Endodermal cell (in vitro differentiated cells): Measurements from ENCODE around the gene CD72. TPM values are rescaled to one million over a fixed set of nuclear protein-coding genes. Genes with fewer than 3 reads are reported as not detected.

Experiments used
- DNase-seq: peaks from one replicate; pipeline ENCODE4 v3.0.0-alpha.2; 2017
- H3K27ac ChIP-seq: 2 replicates; pipeline ENCODE4 v1.5.1; 2013; ENCODE audit warnings: mild to moderate bottlenecking, low read depth, low read length, moderate library complexity
- H3K27me3 ChIP-seq: 2 replicates; pipeline ENCODE4 v1.6.1; 2013; ENCODE audit warnings: mild to moderate bottlenecking, low read length, moderate library complexity; ENCODE audit not compliant: insufficient read depth, control insufficient read depth, poor library complexity, severe bottlenecking
- H3K36me3 ChIP-seq: 2 replicates; pipeline ENCODE4 v1.7.0; 2013; ENCODE audit warnings: mild to moderate bottlenecking, low read length, moderate library complexity; ENCODE audit not compliant: control insufficient read depth, insufficient read depth
- H3K4me1 ChIP-seq: one replicate; pipeline ENCODE4 v1.7.0; 2013; ENCODE audit warnings: low read length; ENCODE audit not compliant: control insufficient read depth, insufficient read depth
- H3K4me3 ChIP-seq: 2 replicates; pipeline ENCODE4 v1.5.1; 2013; ENCODE audit warnings: mild to moderate bottlenecking, low read length, moderate library complexity
- H3K9ac ChIP-seq: 2 replicates; pipeline ENCODE4 v1.6.1; 2013; ENCODE audit warnings: mild to moderate bottlenecking, low read length, moderate library complexity; ENCODE audit not compliant: poor library complexity, severe bottlenecking; ENCODE audit errors: extremely low read depth
- H3K9me3 ChIP-seq: 2 replicates; pipeline ENCODE4 v1.6.1; 2013; ENCODE audit warnings: mild to moderate bottlenecking, low read length, moderate library complexity; ENCODE audit not compliant: control insufficient read depth
- H3K27ac Mint-ChIP-seq: 2 replicates; pipeline ENCODE4 v1.8.0; 2020; ENCODE audit warnings: mixed read lengths
- H3K27me3 Mint-ChIP-seq: 2 replicates; pipeline ENCODE4 v1.8.0; 2021; ENCODE audit warnings: mild to moderate bottlenecking, mixed read lengths; ENCODE audit not compliant: insufficient read depth
- H3K36me3 Mint-ChIP-seq: 2 replicates; pipeline ENCODE4 v1.8.0; 2020; ENCODE audit warnings: low read depth, mixed read lengths
- H3K4me1 Mint-ChIP-seq: 2 replicates; pipeline ENCODE4 v1.8.0; 2020; ENCODE audit warnings: mixed read lengths
- H3K4me3 Mint-ChIP-seq: 2 replicates; pipeline ENCODE4 v1.8.0; 2020; ENCODE audit warnings: mild to moderate bottlenecking, moderate library complexity, mixed read lengths
- H3K9me3 Mint-ChIP-seq: 2 replicates; pipeline ENCODE4 v1.8.0; 2020; ENCODE audit warnings: mild to moderate bottlenecking, mixed read lengths
- CTCF ChIP-seq: fragments of 200-600 bp; sonication (generic); conservative IDR thresholded peaks from 2 replicates; pipeline ENCODE4 v1.5.0; 2021; ENCODE audit warnings: antibody characterized with exemption, mild to moderate bottlenecking
- WGBS, 2 experiments: methylation state at CpG; one replicate each; pipeline versions ENCODE4 v1.1.5 to v1.1.7; 2013; ENCODE audit warnings: missing lambda C conversion rate in 2 of 2, mixed read lengths in 1 of 2; ENCODE audit not compliant: insufficient coverage in 1 of 2, insufficient read length in 1 of 2; 5-methylcytosine and 5-hydroxymethylcytosine counted together
- total RNA-seq, 2 donors: library from RNA; stranded (reverse); fragmentation: NEBNext Ultra II Directional in 1 of 2; extraction: Animal tissue kit (Norgen Biotek cat#: 25700) in 1 of 2; gene quantifications; 2 replicates in 1 of 2; 3 replicates in 1 of 2; pipeline ENCODE4 v1.2.1, GENCODE V29; 2021

CD72 gene
- total RNA-seq, 2 donors from 2014 or later: 2.4 to 6.9 TPM

GRCh38 chr9:35564658-35565061, 53.6 kb downstream of the CD72 start:
- no peaks in the 10 kb centered on the region for H3K36me3 ChIP-seq
- no peaks in the 10 kb centered on the region for H3K9me3 Mint-ChIP-seq
- DNase-seq: no peak
- H3K36me3 Mint-ChIP-seq: no peaks in the 10 kb centered on the region
- no peaks in the 10 kb centered on the region for H3K9me3 ChIP-seq
- H3K4me3 Mint-ChIP-seq: no peak overlapping the region
- WGBS, 2 experiments: 92 to 93% methylated on average over 3 to 7 of the region's 7 CpGs
- no peak for TF ChIP-seq CTCF
- H3K27me3 ChIP-seq: no peaks in the 10 kb centered on the region
- peaks cover 3% of the 10 kb centered on the region for H3K27me3 Mint-ChIP-seq
- H3K27ac Mint-ChIP-seq: no peak overlapping the region
- H3K4me1 Mint-ChIP-seq: peaks cover 8% of the 10 kb centered on the region
- H3K4me3 ChIP-seq: no peak overlapping the region
- H3K4me1 ChIP-seq: no peaks in the 10 kb centered on the region
- no peak overlapping the region for H3K27ac ChIP-seq
- H3K9ac ChIP-seq: no peak overlapping the region

- H3K4me3 Mint-ChIP-seq: no peak overlapping the region
- H3K9me3 Mint-ChIP-seq: no peaks in the 10 kb centered on the region
- H3K36me3 ChIP-seq: peaks cover 5% of the 10 kb centered on the region
- H3K4me1 ChIP-seq: no peaks in the 10 kb centered on the region
- H3K9ac ChIP-seq: no peak overlapping the region
- no peaks in the 10 kb centered on the region for H3K27me3 ChIP-seq
- no peak overlapping the region for H3K4me3 ChIP-seq
- peaks cover 3% of the 10 kb centered on the region for H3K27me3 Mint-ChIP-seq
- H3K27ac Mint-ChIP-seq: no peak overlapping the region
- peaks cover 8% of the 10 kb centered on the region for H3K4me1 Mint-ChIP-seq
- no peak for TF ChIP-seq CTCF
- peaks cover 3% of the 10 kb centered on the region for H3K36me3 Mint-ChIP-seq
- H3K27ac ChIP-seq: peak overlapping the region; percentile 47
- no peaks in the 10 kb centered on the region for H3K9me3 ChIP-seq
- peak; percentile 65 for DNase-seq
- 69 to 79% methylated on average over 9 to 14 of the region's 14 CpGs for WGBS, 2 experiments
Measured at GRCh38 chr9:35563791-35564197, 54.4 kb downstream of the CD72 start.

- H3K36me3 Mint-ChIP-seq: peaks cover 10% of the 10 kb centered on the region
- H3K4me3 Mint-ChIP-seq: no peak overlapping the region
- peaks cover 10% of the 10 kb centered on the region for H3K36me3 ChIP-seq
- peak overlapping the region; percentile 47 for H3K27ac ChIP-seq
- H3K4me1 Mint-ChIP-seq: peaks cover 8% of the 10 kb centered on the region
- no peaks in the 10 kb centered on the region for H3K4me1 ChIP-seq
- 94 to 97% methylated on average over 16 to 20 of the region's 20 CpGs for WGBS, 2 experiments
- no peak overlapping the region for H3K27ac Mint-ChIP-seq
- H3K9ac ChIP-seq: no peak overlapping the region
- H3K27me3 ChIP-seq: no peaks in the 10 kb centered on the region
- no peaks in the 10 kb centered on the region for H3K9me3 ChIP-seq
- DNase-seq: no peak
- H3K27me3 Mint-ChIP-seq: peaks cover 3% of the 10 kb centered on the region
- TF ChIP-seq CTCF: no peak
- no peak overlapping the region for H3K4me3 ChIP-seq
- H3K9me3 Mint-ChIP-seq: no peaks in the 10 kb centered on the region
Measured at GRCh38 chr9:35562895-35563780, 55.1 kb downstream of the CD72 start.
